HG02885 (cell line): ENCODE data around the gene PGM1.
"Not testable (repeated sequence)": the region's sequence is repeated elsewhere in the genome, so short reads cannot be mapped to it uniquely, and the experiment has no call there.

Source experiments
- ATAC-seq: cut with Tn5 transposase; IDR thresholded peaks from one replicate; pipeline ENCODE4 v1.9.1; 2021; ENCODE audit warnings: mild to moderate bottlenecking; ENCODE audit not compliant: unreplicated experiment, poor library complexity

The PGM1 gene

GRCh38 chr1:63593303-63593885 is at the start of gene PGM1:
PGM1 (plus strand) TSS chr1:63593411; CDS start chr1:63593489, 78 bp downstream.
- ATAC-seq: peak; percentile 82

GRCh38 chr1:63545780-63546179 is 47.4 kb upstream of the PGM1 start:
- ATAC-seq: no peak

GRCh38 chr1:63547621-63548294 is 45.5 kb upstream of the PGM1 start:
- ATAC-seq: no peak

- ATAC-seq: no peak
Observed at GRCh38 chr1:63548303-63548702, 44.9 kb upstream of the PGM1 start.

GRCh38 chr1:63548877-63549276 is 44.3 kb upstream of the PGM1 start:
- no peak for ATAC-seq

- ATAC-seq: no peak
Observed at GRCh38 chr1:63555480-63555879, 37.7 kb upstream of the PGM1 start.

GRCh38 chr1:63557365-63557987 is 35.7 kb upstream of the PGM1 start:
- no peak for ATAC-seq

- no peak for ATAC-seq
Observed at GRCh38 chr1:63559357-63559756, 33.9 kb upstream of the PGM1 start.

GRCh38 chr1:63563745-63564144 is 29.5 kb upstream of the PGM1 start:
- no peak for ATAC-seq

GRCh38 chr1:63569068-63569467 is 24.1 kb upstream of the PGM1 start:
- ATAC-seq: no peak

- no peak for ATAC-seq
Observed at GRCh38 chr1:63569640-63570316, 23.4 kb upstream of the PGM1 start.

GRCh38 chr1:63572686-63573085 is 20.5 kb upstream of the PGM1 start:
- ATAC-seq: not testable (repeated sequence)

- ATAC-seq: not testable (repeated sequence)
Observed at GRCh38 chr1:63574203-63574796, 18.9 kb upstream of the PGM1 start.

- ATAC-seq: no peak
Observed at GRCh38 chr1:63575340-63575826, 17.8 kb upstream of the PGM1 start.

GRCh38 chr1:63586326-63586725 is 6.9 kb upstream of the PGM1 start:
- ATAC-seq: not testable (repeated sequence)

GRCh38 chr1:63590166-63590560 is 3.0 kb upstream of the PGM1 start:
- no peak for ATAC-seq

GRCh38 chr1:63592536-63593302 is 492 bp upstream of the PGM1 start:
- no peak for ATAC-seq

- peak; percentile 50 for ATAC-seq
Observed at GRCh38 chr1:63593886-63594605, 835 bp downstream of the PGM1 start.

GRCh38 chr1:63595435-63595834 is 2.2 kb downstream of the PGM1 start:
- ATAC-seq: no peak
